GM23338 (cell line): ENCODE measurements around the gene KRT79. TPM values are rescaled to one million over a fixed set of nuclear protein-coding genes. Genes with fewer than 3 reads are reported as not detected.

Source experiments
- ATAC-seq: fragments of 200-7000 bp; cut with Tn5 transposase; 3 replicates; pipeline ENCODE4 v1.9.1; 2020
- DNase-seq: peaks from one replicate; pipeline ENCODE4 v3.0.0-alpha.2; 2015; ENCODE audit warnings: low spot score
- H2AFZ ChIP-seq: fragments of 200-600 bp; sonication (generic); 2 replicates; pipeline ENCODE4 v1.8.0; 2016; ENCODE audit warnings: antibody characterized with exemption, mild to moderate bottlenecking, moderate library complexity
- H3F3A ChIP-seq: fragments of 200-600 bp; sonication (generic); replicated peaks from 2 replicates; pipeline ENCODE4 v1.8.0; 2017; ENCODE audit warnings: antibody characterized with exemption, mixed run types, low read depth
- H3K27ac ChIP-seq: fragments of 200-600 bp; sonication (generic); 2 replicates; pipeline ENCODE4 v1.6.1; 2016; ENCODE audit warnings: low read depth
- H3K27me3 ChIP-seq: fragments of 200-600 bp; sonication (generic); 2 replicates; pipeline ENCODE4 v1.8.0; 2016; ENCODE audit warnings: mild to moderate bottlenecking, mixed run types, moderate library complexity; ENCODE audit not compliant: insufficient read depth
- H3K36me3 ChIP-seq: fragments of 200-600 bp; sonication (generic); 2 replicates; pipeline ENCODE4 v1.8.0; 2016; ENCODE audit warnings: mild to moderate bottlenecking; ENCODE audit not compliant: insufficient read depth
- H3K4me1 ChIP-seq: fragments of 200-600 bp; sonication (generic); 2 replicates; pipeline ENCODE4 v1.8.0; 2016; ENCODE audit warnings: mild to moderate bottlenecking, moderate library complexity; ENCODE audit not compliant: insufficient read depth
- H3K4me2 ChIP-seq: fragments of 200-600 bp; sonication (generic); 2 replicates; pipeline ENCODE4 v1.7.1; 2017; ENCODE audit warnings: mixed run types
- H3K4me3 ChIP-seq: fragments of 200-600 bp; sonication (generic); 2 replicates; pipeline ENCODE4 v1.6.1; 2016; ENCODE audit warnings: mixed run types
- H3K79me2 ChIP-seq: fragments of 200-600 bp; sonication (generic); replicated peaks from 2 replicates; pipeline ENCODE4 v1.8.0; 2017; ENCODE audit warnings: mild to moderate bottlenecking; ENCODE audit not compliant: insufficient read depth
- H3K9me2 ChIP-seq: fragments of 200-600 bp; sonication (generic); 2 replicates; pipeline ENCODE4 v1.8.0; 2017; ENCODE audit not compliant: insufficient read depth
- H4K20me1 ChIP-seq: fragments of 200-600 bp; sonication (generic); replicated peaks from 2 replicates; pipeline ENCODE4 v1.8.0; 2017; ENCODE audit warnings: mild to moderate bottlenecking; ENCODE audit not compliant: insufficient read depth
- H3K27ac Mint-ChIP-seq: 2 replicates; pipeline ENCODE4 v1.8.0; 2020; ENCODE audit warnings: inconsistent platforms, mild to moderate bottlenecking, moderate library complexity, mixed read lengths
- H3K27me3 Mint-ChIP-seq: 3 replicates; pipeline ENCODE4 v1.8.0; 2022; ENCODE audit warnings: low read depth, mild to moderate bottlenecking, moderate library complexity, mixed read lengths, inconsistent platforms; ENCODE audit not compliant: insufficient read depth, poor library complexity
- H3K36me3 Mint-ChIP-seq: 3 replicates; pipeline ENCODE4 v1.8.0; 2021; ENCODE audit warnings: low read depth, mild to moderate bottlenecking, inconsistent platforms, moderate library complexity, mixed read lengths
- H3K4me1 Mint-ChIP-seq: 3 replicates; pipeline ENCODE4 v1.8.0; 2020; ENCODE audit warnings: mild to moderate bottlenecking, inconsistent platforms, mixed read lengths
- H3K4me3 Mint-ChIP-seq: 3 replicates; pipeline ENCODE4 v1.8.0; 2021; ENCODE audit warnings: moderate library complexity, mild to moderate bottlenecking, inconsistent platforms, mixed read lengths
- H3K9me3 Mint-ChIP-seq: 3 replicates; pipeline ENCODE4 v1.8.0; 2020; ENCODE audit warnings: moderate library complexity, mild to moderate bottlenecking, inconsistent platforms, mixed read lengths
- CREB1 ChIP-seq: fragments of 250-450 bp; sonication (Bioruptor Pico); IDR thresholded peaks from 2 replicates; pipeline ENCODE4 v1.5.0; 2020; ENCODE audit warnings: low read depth, mild to moderate bottlenecking, moderate library complexity
- CTCF ChIP-seq, 2 experiments: fragments of 200-600 bp in 1 of 2; sonication (generic) in 1 of 2; conservative IDR thresholded peaks; 2 replicates each; pipeline versions ENCODE4 v1.5.1 to v1.6.1; 2016 to 2017; ENCODE audit warnings: antibody characterized with exemption in 2 of 2, low read depth in 2 of 2, mild to moderate bottlenecking in 2 of 2, moderate library complexity in 1 of 2
- ETS1 ChIP-seq: IDR thresholded peaks from 2 replicates; pipeline ENCODE4 v1.6.1; 2016; ENCODE audit warnings: antibody characterized with exemption
- EZH2 ChIP-seq: fragments of 200-600 bp; sonication (generic); IDR thresholded peaks from one replicate; pipeline ENCODE4 v1.8.0; 2017; ENCODE audit warnings: antibody characterized with exemption, mild to moderate bottlenecking, low read depth; ENCODE audit not compliant: unreplicated experiment
- JUNB ChIP-seq: IDR thresholded peaks from one replicate; pipeline ENCODE4 v1.6.1; 2016; ENCODE audit warnings: antibody characterized with exemption; ENCODE audit not compliant: unreplicated experiment
- NANOG ChIP-seq: IDR thresholded peaks from 2 replicates; pipeline ENCODE4 v1.6.1; 2016; ENCODE audit warnings: antibody characterized with exemption, borderline replicate concordance
- REST ChIP-seq: IDR thresholded peaks from one replicate; pipeline ENCODE4 v1.6.1; 2018; ENCODE audit warnings: antibody characterized with exemption; ENCODE audit not compliant: unreplicated experiment
- STAT1 ChIP-seq: IDR thresholded peaks from one replicate; pipeline ENCODE4 v1.6.1; 2016; ENCODE audit warnings: antibody characterized with exemption; ENCODE audit not compliant: unreplicated experiment
- ZNF114 ChIP-seq: fragments of 250-450 bp; sonication (Bioruptor Pico); IDR thresholded peaks from 2 replicates; pipeline ENCODE4 v1.5.0; 2020; ENCODE audit warnings: mild to moderate bottlenecking, moderate library complexity
- ZNF331 ChIP-seq: fragments of 250-450 bp; sonication (Bioruptor Pico); IDR thresholded peaks from 2 replicates; pipeline ENCODE4 v1.5.0; 2020; ENCODE audit warnings: low read depth, mild to moderate bottlenecking, moderate library complexity
- polyA plus RNA-seq: library from polyadenylated mRNA; unstranded; fragments of >200 nt; fragmentation: Nextera tagmentation; extraction: Ambion mirVana; gene quantifications from 2 replicates; pipeline ENCODE4 v1.2.1, GENCODE V29; 2016
- total RNA-seq: library from RNA; depleted of rRNA; stranded (reverse); fragments of >200 nt; shearing (Covaris generic); gene quantifications from 2 replicates; pipeline ENCODE4 v1.2.3, GENCODE V29; 2014
- TF ChIP-seq, protein P1 (sequence below): fragments of 250-450 bp; sonication (Bioruptor Pico); IDR thresholded peaks from 2 replicates; pipeline ENCODE4 v1.5.0; 2020; ENCODE audit warnings: mild to moderate bottlenecking, moderate library complexity

Gene KRT79
- total and polyA plus RNA-seq, 2 experiments from 2014 or later: 0.21 TPM; not detected in 1

GRCh38 chr12:52871291-52872039 is 37.4 kb upstream of the KRT79 start:
- TF ChIP-seq CTCF (conservative IDR thresholded peaks at IDR 0.05; ENCODE audit: low read depth in 2 of 2) (no peak), ZNF331 (CRISPR knock-in tag) (no peak), JUNB (no peak), EZH2 (no peak), CREB1 (CRISPR knock-in tag) (no peak), NANOG (no peak), STAT1 (no peak), ZNF114 (CRISPR knock-in tag) (no peak), REST (no peak), ETS1 (no peak)
- TF ChIP-seq, protein P1, sequence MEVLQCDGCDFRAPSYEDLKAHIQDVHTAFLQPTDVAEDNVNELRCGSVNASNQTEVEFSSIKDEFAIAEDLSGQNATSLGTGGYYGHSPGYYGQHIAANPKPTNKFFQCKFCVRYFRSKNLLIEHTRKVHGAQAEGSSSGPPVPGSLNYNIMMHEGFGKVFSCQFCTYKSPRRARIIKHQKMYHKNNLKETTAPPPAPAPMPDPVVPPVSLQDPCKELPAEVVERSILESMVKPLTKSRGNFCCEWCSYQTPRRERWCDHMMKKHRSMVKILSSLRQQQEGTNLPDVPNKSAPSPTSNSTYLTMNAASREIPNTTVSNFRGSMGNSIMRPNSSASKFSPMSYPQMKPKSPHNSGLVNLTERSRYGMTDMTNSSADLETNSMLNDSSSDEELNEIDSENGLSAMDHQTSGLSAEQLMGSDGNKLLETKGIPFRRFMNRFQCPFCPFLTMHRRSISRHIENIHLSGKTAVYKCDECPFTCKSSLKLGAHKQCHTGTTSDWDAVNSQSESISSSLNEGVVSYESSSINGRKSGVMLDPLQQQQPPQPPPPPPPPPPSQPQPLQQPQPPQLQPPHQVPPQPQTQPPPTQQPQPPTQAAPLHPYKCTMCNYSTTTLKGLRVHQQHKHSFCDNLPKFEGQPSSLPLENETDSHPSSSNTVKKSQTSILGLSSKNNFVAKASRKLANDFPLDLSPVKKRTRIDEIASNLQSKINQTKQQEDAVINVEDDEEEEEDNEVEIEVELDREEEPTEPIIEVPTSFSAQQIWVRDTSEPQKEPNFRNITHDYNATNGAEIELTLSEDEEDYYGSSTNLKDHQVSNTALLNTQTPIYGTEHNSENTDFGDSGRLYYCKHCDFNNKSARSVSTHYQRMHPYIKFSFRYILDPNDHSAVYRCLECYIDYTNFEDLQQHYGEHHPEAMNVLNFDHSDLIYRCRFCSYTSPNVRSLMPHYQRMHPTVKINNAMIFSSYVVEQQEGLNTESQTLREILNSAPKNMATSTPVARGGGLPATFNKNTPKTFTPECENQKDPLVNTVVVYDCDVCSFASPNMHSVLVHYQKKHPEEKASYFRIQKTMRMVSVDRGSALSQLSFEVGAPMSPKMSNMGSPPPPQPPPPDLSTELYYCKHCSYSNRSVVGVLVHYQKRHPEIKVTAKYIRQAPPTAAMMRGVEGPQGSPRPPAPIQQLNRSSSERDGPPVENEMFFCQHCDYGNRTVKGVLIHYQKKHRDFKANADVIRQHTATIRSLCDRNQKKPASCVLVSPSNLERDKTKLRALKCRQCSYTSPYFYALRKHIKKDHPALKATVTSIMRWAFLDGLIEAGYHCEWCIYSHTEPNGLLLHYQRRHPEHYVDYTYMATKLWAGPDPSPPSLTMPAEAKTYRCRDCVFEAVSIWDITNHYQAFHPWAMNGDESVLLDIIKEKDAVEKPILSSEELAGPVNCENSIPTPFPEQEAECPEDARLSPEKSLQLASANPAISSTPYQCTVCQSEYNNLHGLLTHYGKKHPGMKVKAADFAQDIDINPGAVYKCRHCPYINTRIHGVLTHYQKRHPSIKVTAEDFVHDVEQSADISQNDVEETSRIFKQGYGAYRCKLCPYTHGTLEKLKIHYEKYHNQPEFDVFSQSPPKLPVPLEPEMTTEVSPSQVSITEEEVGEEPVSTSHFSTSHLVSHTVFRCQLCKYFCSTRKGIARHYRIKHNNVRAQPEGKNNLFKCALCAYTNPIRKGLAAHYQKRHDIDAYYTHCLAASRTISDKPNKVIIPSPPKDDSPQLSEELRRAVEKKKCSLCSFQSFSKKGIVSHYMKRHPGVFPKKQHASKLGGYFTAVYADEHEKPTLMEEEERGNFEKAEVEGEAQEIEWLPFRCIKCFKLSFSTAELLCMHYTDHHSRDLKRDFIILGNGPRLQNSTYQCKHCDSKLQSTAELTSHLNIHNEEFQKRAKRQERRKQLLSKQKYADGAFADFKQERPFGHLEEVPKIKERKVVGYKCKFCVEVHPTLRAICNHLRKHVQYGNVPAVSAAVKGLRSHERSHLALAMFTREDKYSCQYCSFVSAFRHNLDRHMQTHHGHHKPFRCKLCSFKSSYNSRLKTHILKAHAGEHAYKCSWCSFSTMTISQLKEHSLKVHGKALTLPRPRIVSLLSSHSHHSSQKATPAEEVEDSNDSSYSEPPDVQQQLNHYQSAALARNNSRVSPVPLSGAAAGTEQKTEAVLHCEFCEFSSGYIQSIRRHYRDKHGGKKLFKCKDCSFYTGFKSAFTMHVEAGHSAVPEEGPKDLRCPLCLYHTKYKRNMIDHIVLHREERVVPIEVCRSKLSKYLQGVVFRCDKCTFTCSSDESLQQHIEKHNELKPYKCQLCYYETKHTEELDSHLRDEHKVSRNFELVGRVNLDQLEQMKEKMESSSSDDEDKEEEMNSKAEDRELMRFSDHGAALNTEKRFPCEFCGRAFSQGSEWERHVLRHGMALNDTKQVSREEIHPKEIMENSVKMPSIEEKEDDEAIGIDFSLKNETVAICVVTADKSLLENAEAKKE: no peak
- no peaks in the 10 kb centered on the region; the same call in 1 of the 2 replicates for H3K4me1 ChIP-seq
- Mint-ChIP-seq H3K27me3 (peaks cover 15% of the 10 kb centered on the region), H3K27ac (no peak overlapping the region), H3K36me3 (no peaks in the 10 kb centered on the region), H3K4me1 (peaks cover 17% of the 10 kb centered on the region), H3K9me3 (no peaks in the 10 kb centered on the region), H3K4me3 (no peak overlapping the region)
- peaks cover 19% of the 10 kb centered on the region for H3K27me3 ChIP-seq
- ATAC-seq (no peak), DNase-seq (no peak)
- H3K9me2 ChIP-seq: no peaks in the 10 kb centered on the region
- no peak overlapping the region for H3K4me2 ChIP-seq
- H3F3A ChIP-seq: 0 out of 2 replicates have a peak, but pooled peaks cover 3% of the 10 kb centered on the region
- H2AFZ ChIP-seq: no peak overlapping the region
- no peak overlapping the region for H3K4me3 ChIP-seq
- no peak overlapping the region for H3K27ac ChIP-seq
- no peaks in the 10 kb centered on the region for H4K20me1 ChIP-seq
- no peaks in the 10 kb centered on the region for H3K79me2 ChIP-seq
- no peaks in the 10 kb centered on the region for H3K36me3 ChIP-seq
